RWPE2 (cell line): ENCODE measurements around the gene PDK1.
A peak's percentile ranks its signal among the peaks of the same experiment; 100 is the strongest.

Experiments used
- ATAC-seq: fragments of 200-7000 bp; cut with Tn5 transposase; 3 replicates; pipeline ENCODE4 v1.9.1; 2021; ENCODE audit warnings: low read depth
- DNase-seq: peaks from one replicate; pipeline ENCODE4 v3.0.0-alpha.2; 2020; ENCODE audit warnings: low spot score
- H3K27ac ChIP-seq: fragments of 450-650 bp; 2 replicates; pipeline ENCODE4 v1.5.1; 2017; ENCODE audit warnings: mild to moderate bottlenecking; ENCODE audit not compliant: poor library complexity, severe bottlenecking
- H3K27me3 ChIP-seq: fragments of 250-450 bp; sonication (Bioruptor Pico); 2 replicates; pipeline ENCODE4 v1.5.1; 2021; ENCODE audit warnings: mild to moderate bottlenecking, moderate library complexity; ENCODE audit not compliant: insufficient read depth, poor library complexity, severe bottlenecking
- H3K36me3 ChIP-seq: fragments of 250-450 bp; sonication (Bioruptor Pico); 2 replicates; pipeline ENCODE4 v1.5.1; 2020; ENCODE audit warnings: low read depth, mild to moderate bottlenecking, moderate library complexity
- H3K4me1 ChIP-seq: fragments of 250-450 bp; sonication (Bioruptor Pico); 2 replicates; pipeline ENCODE4 v1.5.1; 2021; ENCODE audit warnings: mild to moderate bottlenecking, moderate library complexity; ENCODE audit not compliant: insufficient read depth, poor library complexity, severe bottlenecking
- H3K4me3 ChIP-seq: fragments of 250-450 bp; sonication (Bioruptor Pico); 2 replicates; pipeline ENCODE4 v1.5.1; 2021; ENCODE audit warnings: mild to moderate bottlenecking, moderate library complexity; ENCODE audit not compliant: severe bottlenecking
- H3K9me3 ChIP-seq: fragments of 250-450 bp; sonication (Bioruptor Pico); 2 replicates; pipeline ENCODE4 v1.5.1; 2021; ENCODE audit warnings: mild to moderate bottlenecking, moderate library complexity; ENCODE audit not compliant: severe bottlenecking
- CTCF ChIP-seq: fragments of 450-650 bp; IDR thresholded peaks from one replicate; pipeline ENCODE4 v1.5.1; 2017; ENCODE audit warnings: mild to moderate bottlenecking, moderate library complexity; ENCODE audit not compliant: poor library complexity, severe bottlenecking

PDK1 gene

GRCh38 chr2:172640389-172640788, 84.5 kb downstream of the PDK1 start:
- Histone ChIP-seq H3K27ac (no peak overlapping the region), H3K9me3 (no peaks in the 10 kb centered on the region), H3K27me3 (no peaks in the 10 kb centered on the region), H3K4me3 (no peak overlapping the region), H3K4me1 (peaks cover 5% of the 10 kb centered on the region), H3K36me3 (no peaks in the 10 kb centered on the region)
- DNase-seq (no peak), ATAC-seq (no peak)
- TF ChIP-seq CTCF = no peak

DNA sequence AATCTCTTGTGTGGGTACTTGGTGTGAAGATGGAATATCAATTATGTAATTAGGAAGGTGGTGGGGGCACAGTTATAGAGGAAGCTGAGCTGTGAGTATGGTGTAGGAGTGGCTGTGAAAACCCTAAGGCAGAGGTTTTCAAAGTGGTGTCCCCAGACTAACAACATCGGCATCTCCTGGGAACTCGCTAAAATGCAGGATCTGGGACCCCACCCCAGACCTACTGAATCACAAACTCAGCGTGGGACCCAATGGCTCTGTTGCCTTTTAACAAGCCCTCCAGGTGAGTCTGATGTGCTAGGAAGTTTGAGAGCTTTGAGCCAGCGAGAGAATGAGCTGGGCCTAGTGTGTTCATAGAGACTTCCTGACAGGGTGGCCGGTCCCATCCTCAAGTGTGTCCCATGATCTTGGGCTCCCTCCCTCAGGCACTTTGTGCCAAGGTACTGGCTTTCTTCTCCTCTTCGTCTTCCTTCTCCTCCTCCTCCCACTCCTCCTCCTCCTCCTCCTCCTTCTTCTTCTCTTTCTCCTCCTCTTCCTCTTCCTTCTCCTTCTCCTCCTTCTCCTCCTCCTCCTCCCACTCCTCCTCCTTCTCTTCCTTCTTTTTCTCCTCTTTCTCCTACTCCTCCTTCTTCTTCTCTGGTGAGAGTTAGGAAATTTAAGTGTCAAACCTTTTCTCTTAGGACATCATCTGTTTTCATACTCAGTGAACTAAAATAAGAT, 86.6 kb downstream of the PDK1 start:
- no peaks in the 10 kb centered on the region for H3K9me3 ChIP-seq
- H3K4me1 ChIP-seq = peaks cover 5% of the 10 kb centered on the region
- ATAC-seq (no peak), DNase-seq (no peak)
- H3K27me3 ChIP-seq = no peaks in the 10 kb centered on the region
- H3K36me3 ChIP-seq = no peaks in the 10 kb centered on the region
- no peak overlapping the region for H3K27ac ChIP-seq
- no peak for TF ChIP-seq CTCF
- no peak overlapping the region for H3K4me3 ChIP-seq

GRCh38 chr2:172643142-172643541, 87.3 kb downstream of the PDK1 start:
- Histone ChIP-seq H3K27ac (no peak overlapping the region), H3K9me3 (no peaks in the 10 kb centered on the region), H3K4me1 (peaks cover 5% of the 10 kb centered on the region), H3K36me3 (no peaks in the 10 kb centered on the region), H3K27me3 (no peaks in the 10 kb centered on the region), H3K4me3 (no peak overlapping the region)
- no peak for TF ChIP-seq CTCF
- DNase-seq = no peak
- ATAC-seq = peak; percentile 78

DNA sequence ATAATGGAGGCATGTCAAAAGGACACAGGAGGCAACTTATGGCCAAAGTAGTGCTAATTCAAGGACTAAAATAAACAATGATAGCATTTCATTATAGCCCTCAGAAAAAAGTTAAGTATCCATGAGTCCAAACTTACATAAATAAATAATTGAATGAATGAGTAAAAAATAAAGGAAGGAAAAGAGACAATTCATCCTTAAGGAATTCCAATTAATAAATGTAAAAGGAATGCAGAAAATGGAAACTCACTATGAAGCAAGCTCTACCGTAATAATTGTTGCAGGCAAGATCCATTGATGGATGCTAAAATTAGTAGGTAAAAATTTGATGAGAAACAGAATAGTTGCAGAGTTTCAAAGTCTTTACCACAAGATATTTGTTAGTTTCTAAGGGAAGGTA, 91.5 kb downstream of the PDK1 start:
- no peak overlapping the region for H3K27ac ChIP-seq
- H3K4me3 ChIP-seq = no peak overlapping the region
- ATAC-seq (no peak), DNase-seq (no peak)
- H3K9me3 ChIP-seq = no peaks in the 10 kb centered on the region
- peaks cover 5% of the 10 kb centered on the region for H3K4me1 ChIP-seq
- no peaks in the 10 kb centered on the region for H3K27me3 ChIP-seq
- no peak for TF ChIP-seq CTCF
- no peaks in the 10 kb centered on the region for H3K36me3 ChIP-seq

- Histone ChIP-seq H3K4me3 (no peak overlapping the region), H3K27ac (no peak overlapping the region), H3K4me1 (no peaks in the 10 kb centered on the region), H3K36me3 (no peaks in the 10 kb centered on the region), H3K9me3 (peaks cover 2% of the 10 kb centered on the region), H3K27me3 (no peaks in the 10 kb centered on the region)
- ATAC-seq (no peak), DNase-seq (no peak)
- TF ChIP-seq CTCF = no peak
Measured at GRCh38 chr2:172655091-172655837, 99.4 kb downstream of the PDK1 start.
